CD4-positive, alpha-beta T cell (primary cell): Measurements from ENCODE around the gene SSTR4. TPM values are rescaled to one million over a fixed set of nuclear protein-coding genes. Genes with fewer than 3 reads are reported as not detected.

Experiments
- ATAC-seq: fragments of 200-7000 bp; cut with Tn5 transposase; one replicate; pipeline ENCODE4 v1.10.0; 2022; ENCODE audit warnings: mild to moderate bottlenecking; ENCODE audit not compliant: poor library complexity
- CTCF ChIA-PET: fragments of 350-600 bp; sonication (Branson Sonifier 250); formaldehyde crosslinking; loops from one replicate; lab custom pipeline; 2021; ENCODE audit warnings: antibody characterized with exemption, inconsistent platforms; lab: Charles Lee
- POLR2A ChIA-PET: fragments of 350-600 bp; sonication (Branson Sonifier 250); formaldehyde crosslinking; loops from one replicate; lab custom pipeline; 2021; ENCODE audit warnings: antibody characterized with exemption, inconsistent platforms; lab: Charles Lee
- DNase-seq, 14 experiments: peaks; one replicate each; pipeline ENCODE4 v3.0.0-alpha.2; 2013 to 2020; ENCODE audit warnings: mixed read lengths in 2 of 14
- H3K27ac ChIP-seq, 2 donors: one replicate each; pipeline versions ENCODE4 v1.5.1 to v1.7.0; 2013; ENCODE audit warnings: low read length in 2 of 2, low read depth in 1 of 2, mild to moderate bottlenecking in 1 of 2
- H3K27me3 ChIP-seq, 2 experiments: 1 replicate in 1 of 2; 2 replicates in 1 of 2; pipeline versions ENCODE4 v1.6.1 to v1.7.0; 2013; ENCODE audit warnings: low read length in 2 of 2, control low read depth in 1 of 2, mild to moderate bottlenecking in 1 of 2, moderate library complexity in 1 of 2; ENCODE audit not compliant: insufficient read depth in 2 of 2, control insufficient read depth in 1 of 2
- H3K36me3 ChIP-seq: one replicate; pipeline ENCODE4 v1.6.1; 2013; ENCODE audit warnings: low read length, control low read depth; ENCODE audit not compliant: insufficient read depth
- H3K4me1 ChIP-seq: one replicate; pipeline ENCODE4 v1.6.1; 2013; ENCODE audit warnings: low read length, control low read depth; ENCODE audit not compliant: insufficient read depth
- H3K4me3 ChIP-seq: one replicate; pipeline ENCODE4 v1.5.1; 2013; ENCODE audit warnings: mild to moderate bottlenecking, low read length, moderate library complexity
- H3K9me3 ChIP-seq, 2 experiments: 1 replicate in 1 of 2; 2 replicates in 1 of 2; pipeline versions ENCODE4 v1.6.1 to v1.7.0; 2013; ENCODE audit warnings: low read length in 2 of 2, mild to moderate bottlenecking in 2 of 2, control low read depth in 1 of 2, moderate library complexity in 1 of 2; ENCODE audit not compliant: control insufficient read depth in 1 of 2, insufficient read depth in 1 of 2
- H3K27ac Mint-ChIP-seq: one replicate; pipeline ENCODE4 v1.8.0; 2020; ENCODE audit warnings: mixed read lengths
- H3K27me3 Mint-ChIP-seq: one replicate; pipeline ENCODE4 v1.8.0; 2021; ENCODE audit warnings: mixed read lengths
- H3K36me3 Mint-ChIP-seq: one replicate; pipeline ENCODE4 v1.8.0; 2021; ENCODE audit warnings: low read depth, mixed read lengths
- H3K4me1 Mint-ChIP-seq: one replicate; pipeline ENCODE4 v1.8.0; 2021; ENCODE audit warnings: low read depth, mixed read lengths
- H3K4me3 Mint-ChIP-seq: one replicate; pipeline ENCODE4 v1.8.0; 2020; ENCODE audit warnings: mild to moderate bottlenecking, mixed read lengths
- H3K9me3 Mint-ChIP-seq: one replicate; pipeline ENCODE4 v1.8.0; 2020; ENCODE audit warnings: mixed read lengths
- CTCF ChIP-seq: fragments of 200-600 bp; IDR thresholded peaks from one replicate; pipeline ENCODE4 v1.8.0; 2022; ENCODE audit warnings: antibody characterized with exemption, mild to moderate bottlenecking
- intact Hi-C, 2 experiments: fragments of 100-400 bp; cut with DNase I in 1 of 2; cut with micrococcal nuclease in 1 of 2; formaldehyde crosslinking; loops; one replicate each; pipeline versions ENCODE4 v1.15.1 to v1.9.0; 2023 to 2025; cut with DNase I, micrococcal nuclease
- total RNA-seq, 174 experiments: library from RNA in 2 of 174; stranded (reverse) in 2 of 174; gene quantifications; one replicate each; pipeline ENCODE4 v1.2.3 and lab custom pipeline; 2021 to 2026

Gene SSTR4
- total RNA-seq, 2 experiments from 2014 or later, result not detected

GRCh38 chr20:23072892-23073586, 37.9 kb downstream of the SSTR4 start:
- H3K36me3 Mint-ChIP-seq, result no peaks in the 10 kb centered on the region
- TF ChIP-seq CTCF, result no peak
- ChIA-PET CTCF (no interaction called here), POLR2A (no interaction called here)
- Histone ChIP-seq H3K27ac (no peak overlapping the region), H3K27me3 (no peaks in the 10 kb centered on the region), H3K4me3 (no peak overlapping the region), H3K36me3 (no peaks in the 10 kb centered on the region), H3K4me1 (no peaks in the 10 kb centered on the region), H3K9me3 (no peaks in the 10 kb centered on the region)
- no peaks in the 10 kb centered on the region for H3K27me3 Mint-ChIP-seq
- no peaks in the 10 kb centered on the region for H3K4me1 Mint-ChIP-seq
- no peak for DNase-seq
- H3K27ac Mint-ChIP-seq, result no peak overlapping the region
- intact Hi-C loops, result no loop called here
- ATAC-seq, result no peak
- H3K4me3 Mint-ChIP-seq, result no peak overlapping the region
- H3K9me3 Mint-ChIP-seq, result no peaks in the 10 kb centered on the region

- Mint-ChIP-seq H3K27me3 (no peaks in the 10 kb centered on the region), H3K9me3 (no peaks in the 10 kb centered on the region), H3K27ac (no peak overlapping the region), H3K4me1 (no peaks in the 10 kb centered on the region), H3K36me3 (no peaks in the 10 kb centered on the region), H3K4me3 (no peak overlapping the region)
- Histone ChIP-seq H3K4me1 (no peaks in the 10 kb centered on the region), H3K4me3 (no peak overlapping the region), H3K9me3 (no peaks in the 10 kb centered on the region), H3K27me3 (no peaks in the 10 kb centered on the region), H3K36me3 (no peaks in the 10 kb centered on the region), H3K27ac (no peak overlapping the region)
- no peak for TF ChIP-seq CTCF
- DNase-seq (no peak), ATAC-seq (no peak)
- ChIA-PET CTCF (no interaction called here), POLR2A (no interaction called here)
- intact Hi-C loops, result no loop called here
Measured at GRCh38 chr20:23074052-23074451, 38.9 kb downstream of the SSTR4 start.

DNA sequence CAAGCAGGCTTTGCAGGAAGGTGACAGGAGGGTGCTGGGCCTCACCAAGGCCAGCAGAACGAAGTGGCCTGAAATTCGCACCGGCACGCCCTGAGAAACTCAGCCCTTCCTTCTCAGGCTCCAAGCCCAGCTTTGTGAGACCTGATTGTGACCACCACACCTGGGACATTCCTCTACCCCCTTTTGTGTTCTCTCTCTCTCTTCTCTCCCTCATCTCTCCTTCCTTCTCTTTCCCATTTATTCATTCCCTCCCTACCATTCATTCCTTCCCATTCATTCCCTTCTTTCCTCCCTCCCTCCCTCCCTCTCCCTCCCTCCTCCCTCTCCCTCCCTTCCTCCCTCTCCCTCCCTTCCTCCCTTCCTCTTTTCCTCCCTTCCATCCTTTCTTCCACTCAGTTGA, 42.2 kb downstream of the SSTR4 start:
- ATAC-seq, result no peak
- Mint-ChIP-seq H3K27ac (no peak overlapping the region), H3K4me1 (no peaks in the 10 kb centered on the region)

More for the DNA sequence above, 42.2 kb downstream of the SSTR4 start:
- POLR2A ChIA-PET, result no interaction called here
- Mint-ChIP-seq H3K36me3 (no peaks in the 10 kb centered on the region), H3K9me3 (no peaks in the 10 kb centered on the region), H3K27me3 (no peaks in the 10 kb centered on the region), H3K4me3 (no peak overlapping the region)
- Histone ChIP-seq H3K4me1 (no peaks in the 10 kb centered on the region), H3K4me3 (no peak overlapping the region), H3K27ac (no peak overlapping the region), H3K36me3 (no peaks in the 10 kb centered on the region), H3K9me3 (no peaks in the 10 kb centered on the region), H3K27me3 (no peaks in the 10 kb centered on the region)
- intact Hi-C loops, result no loop called here
- no peak for TF ChIP-seq CTCF
- CTCF ChIA-PET, result no interaction called here
- no peak for DNase-seq
